ENCODE data around the gene FAM200B. TPM values are rescaled to one million over a fixed set of nuclear protein-coding genes. Genes with fewer than 3 reads are reported as not detected.
"Not testable (repeated sequence)": the region's sequence is repeated elsewhere in the genome, so short reads cannot be mapped to it uniquely, and the experiment has no call there.

FAM200B gene
- total RNA-seq, 2 experiments from 2014 or later = 18.5 to 22.1 TPM

DNA sequence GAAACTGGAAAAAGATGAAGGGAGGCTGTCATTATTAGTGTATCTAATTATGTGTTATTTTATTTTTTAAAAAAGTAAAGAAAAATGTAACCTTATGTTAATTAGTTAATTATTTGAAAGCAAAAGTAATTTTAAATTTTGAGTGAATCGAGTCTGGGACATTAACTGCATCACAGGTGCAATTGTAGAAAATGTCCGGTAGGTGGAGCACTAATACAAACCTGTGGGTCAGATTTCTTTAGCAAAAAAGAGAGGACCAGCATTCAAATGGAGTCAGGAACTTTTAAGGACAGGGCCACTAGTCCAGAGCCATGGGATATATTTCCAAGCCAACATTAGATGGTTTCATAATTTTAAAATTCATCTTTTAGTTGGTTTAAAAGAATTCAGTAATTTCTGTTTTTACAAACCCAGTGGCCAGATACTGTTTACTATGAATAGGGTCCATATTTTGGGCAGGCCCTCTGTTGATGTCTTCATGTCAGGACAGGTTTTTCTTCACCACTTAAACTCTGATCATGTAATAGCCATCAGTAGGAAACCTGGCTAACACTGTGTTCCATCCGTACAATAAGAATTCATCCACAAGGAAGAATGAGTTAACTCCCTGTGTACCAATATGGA lies 48.4 kb downstream of the FAM200B start:
- Mint-ChIP-seq H3K4me1 (ENCODE audit: low read depth) (peaks cover 14% of the 10 kb centered on the region), H3K27me3 (no peaks in the 10 kb centered on the region), H3K27ac (no peak overlapping the region), H3K9me3 (no peaks in the 10 kb centered on the region), H3K36me3 (ENCODE audit: low read depth) (no peaks in the 10 kb centered on the region), H3K4me3 (no peak overlapping the region)
- peaks cover 3% of the 10 kb centered on the region for H3K4me1 ChIP-seq (ENCODE audit: insufficient read depth, low read length)
- intact Hi-C loops (cut with DNase I, micrococcal nuclease) = loop anchor here (1.0 to 5.0 kb wide), 9 partner anchors 26 to 271 kb away; partner anchors contain the start of gene CD38 (in 2 of the 2)
- CTCF ChIA-PET = interaction anchor here (2.3 to 2.4 kb wide), 2 partner anchors 26 to 75 kb away, joined by 7 to 10 read pairs; no protein-coding TSS in a partner anchor
- no peaks in the 10 kb centered on the region for H3K27me3 ChIP-seq (ENCODE audit: control insufficient read depth in 1 of 2, insufficient read depth in 2 of 2, low read length in 2 of 2)
- H3K9me3 ChIP-seq (ENCODE audit: control insufficient read depth in 1 of 2, insufficient read depth in 1 of 2, low read length in 2 of 2) = no peaks in the 10 kb centered on the region
- TF ChIP-seq, protein P1, sequence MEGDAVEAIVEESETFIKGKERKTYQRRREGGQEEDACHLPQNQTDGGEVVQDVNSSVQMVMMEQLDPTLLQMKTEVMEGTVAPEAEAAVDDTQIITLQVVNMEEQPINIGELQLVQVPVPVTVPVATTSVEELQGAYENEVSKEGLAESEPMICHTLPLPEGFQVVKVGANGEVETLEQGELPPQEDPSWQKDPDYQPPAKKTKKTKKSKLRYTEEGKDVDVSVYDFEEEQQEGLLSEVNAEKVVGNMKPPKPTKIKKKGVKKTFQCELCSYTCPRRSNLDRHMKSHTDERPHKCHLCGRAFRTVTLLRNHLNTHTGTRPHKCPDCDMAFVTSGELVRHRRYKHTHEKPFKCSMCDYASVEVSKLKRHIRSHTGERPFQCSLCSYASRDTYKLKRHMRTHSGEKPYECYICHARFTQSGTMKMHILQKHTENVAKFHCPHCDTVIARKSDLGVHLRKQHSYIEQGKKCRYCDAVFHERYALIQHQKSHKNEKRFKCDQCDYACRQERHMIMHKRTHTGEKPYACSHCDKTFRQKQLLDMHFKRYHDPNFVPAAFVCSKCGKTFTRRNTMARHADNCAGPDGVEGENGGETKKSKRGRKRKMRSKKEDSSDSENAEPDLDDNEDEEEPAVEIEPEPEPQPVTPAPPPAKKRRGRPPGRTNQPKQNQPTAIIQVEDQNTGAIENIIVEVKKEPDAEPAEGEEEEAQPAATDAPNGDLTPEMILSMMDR (IDR thresholded peaks at IDR 0.05) = peak; percentile 95
- DNase-seq = peak in 9 of 14 experiments; percentile 7 to 71 (median 12)
- H3K36me3 ChIP-seq (ENCODE audit: insufficient read depth, low read length) = no peaks in the 10 kb centered on the region
- POLR2A ChIA-PET = interaction anchor here (1.0 kb wide), 1 partner anchor 48 kb away, joined by 3 read pairs; the partner anchor contains the start of gene FAM200B
- H3K4me3 ChIP-seq (ENCODE audit: low read length) = no peak overlapping the region
- no peak overlapping the region for H3K27ac ChIP-seq (ENCODE audit: low read depth in 1 of 2, low read length in 2 of 2)
- ATAC-seq (ENCODE audit: poor library complexity) = peak; percentile 66

DNA sequence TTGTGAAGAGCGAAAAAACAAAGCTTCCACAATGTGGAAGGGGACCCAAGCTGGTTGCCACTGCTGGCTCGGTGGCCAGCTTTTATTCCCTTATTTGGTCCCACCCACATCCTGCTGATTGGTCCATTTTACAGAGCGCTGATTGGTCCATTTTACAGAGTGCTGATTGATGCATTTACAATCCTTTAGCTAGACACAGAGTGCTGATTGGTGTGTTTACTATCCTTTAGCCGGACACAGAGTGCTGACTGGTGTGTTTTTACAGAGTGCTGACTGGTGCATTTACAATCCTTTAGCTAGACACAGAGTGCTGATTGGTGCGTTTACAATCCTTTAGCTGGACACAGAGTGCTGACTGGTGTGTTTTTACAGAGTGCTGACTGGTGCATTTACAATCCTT lies 51.4 kb downstream of the FAM200B start:
- H3K27ac ChIP-seq (ENCODE audit: low read depth in 1 of 2, low read length in 2 of 2); ATAC-seq (ENCODE audit: poor library complexity): not testable (repeated sequence)

DNA sequence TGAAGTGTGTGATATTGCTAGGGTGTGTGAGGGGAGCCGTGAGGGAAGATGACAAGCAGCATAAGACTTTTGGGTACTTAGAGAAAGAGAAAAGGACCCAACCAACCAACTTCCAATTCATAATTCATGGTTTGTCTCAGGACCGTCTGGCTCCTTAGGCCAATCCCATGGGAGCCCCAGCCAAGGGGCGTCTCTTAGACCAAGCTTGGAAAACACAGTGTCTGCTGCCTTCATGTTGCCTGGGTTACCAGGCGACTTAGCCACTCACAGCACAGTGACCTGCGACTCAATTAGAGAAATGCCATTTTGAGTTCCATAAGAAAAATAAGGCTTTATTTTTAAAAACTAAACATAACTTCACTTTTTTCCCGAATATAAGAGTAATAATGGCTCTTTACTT lies 53.9 kb downstream of the FAM200B start:
- Histone ChIP-seq H3K27ac (ENCODE audit: low read depth in 1 of 2, low read length in 2 of 2) (no peak overlapping the region), H3K27me3 (ENCODE audit: control insufficient read depth in 1 of 2, insufficient read depth in 2 of 2, low read length in 2 of 2) (no peaks in the 10 kb centered on the region), H3K36me3 (ENCODE audit: insufficient read depth, low read length) (no peaks in the 10 kb centered on the region), H3K9me3 (ENCODE audit: control insufficient read depth in 1 of 2, insufficient read depth in 1 of 2, low read length in 2 of 2) (no peaks in the 10 kb centered on the region), H3K4me1 (ENCODE audit: insufficient read depth, low read length) (peaks cover 6% of the 10 kb centered on the region), H3K4me3 (ENCODE audit: low read length) (no peak overlapping the region)
- ATAC-seq (ENCODE audit: poor library complexity) = no peak
- Mint-ChIP-seq H3K4me1 (ENCODE audit: low read depth) (peaks cover 32% of the 10 kb centered on the region), H3K27me3 (no peaks in the 10 kb centered on the region), H3K4me3 (no peak overlapping the region), H3K27ac (no peak overlapping the region), H3K36me3 (ENCODE audit: low read depth) (no peaks in the 10 kb centered on the region), H3K9me3 (no peaks in the 10 kb centered on the region)
- TF ChIP-seq, protein P1 (IDR thresholded peaks at IDR 0.05) = no peak
- intact Hi-C loops (cut with DNase I, micrococcal nuclease) = no loop called here
- POLR2A ChIA-PET = no interaction called here
- DNase-seq = no peak
- CTCF ChIA-PET = no interaction called here

More for the DNA sequence above, 51.4 kb downstream of the FAM200B start:
- peaks cover 32% of the 10 kb centered on the region for H3K4me1 Mint-ChIP-seq (ENCODE audit: low read depth)
- H3K9me3 Mint-ChIP-seq; H3K36me3 Mint-ChIP-seq (ENCODE audit: low read depth); H3K4me1 ChIP-seq (ENCODE audit: insufficient read depth, low read length); H3K4me3 ChIP-seq (ENCODE audit: low read length); H3K27me3 ChIP-seq (ENCODE audit: control insufficient read depth in 1 of 2, insufficient read depth in 2 of 2, low read length in 2 of 2); H3K9me3 ChIP-seq (ENCODE audit: control insufficient read depth in 1 of 2, insufficient read depth in 1 of 2, low read length in 2 of 2); H3K27me3 Mint-ChIP-seq; H3K4me3 Mint-ChIP-seq; DNase-seq; H3K36me3 ChIP-seq (ENCODE audit: insufficient read depth, low read length); H3K27ac Mint-ChIP-seq; POLR2A ChIA-PET: not testable (repeated sequence)
- intact Hi-C loops (cut with DNase I, micrococcal nuclease) = loop anchor here in 1 of 2 experiments (5.0 kb wide), 1 partner anchor 44 kb away; the partner anchor contains the start of gene CD38
- CTCF ChIA-PET = interaction anchor here (1.3 kb wide), 1 partner anchor 337 kb away, joined by 3 read pairs; no protein-coding TSS in a partner anchor
